Kasumi-1 (cell line): ENCODE data around the gene MLXIP.
"Not testable (repeated sequence)": the region's sequence is repeated elsewhere in the genome, so short reads cannot be mapped to it uniquely, and the experiment has no call there.

ENCODE experiments used
- DNase-seq, 2 experiments: peaks; one replicate each; lab custom pipeline; 2025; lab: John Stamatoyannopoulos, UW

The MLXIP gene

GRCh38 chr12:122054842-122055520 is 23.6 kb upstream of the MLXIP start:
- no peak for DNase-seq

GRCh38 chr12:122056406-122056805 is 22.1 kb upstream of the MLXIP start:
- not testable (repeated sequence) for DNase-seq

- DNase-seq, result no peak
These were observed 21.4 kb upstream of the MLXIP start for GRCh38 chr12:122057007-122057735.

GRCh38 chr12:122057769-122058168 is 20.8 kb upstream of the MLXIP start:
- no peak for DNase-seq

- no peak for DNase-seq
These were observed 19.9 kb upstream of the MLXIP start for GRCh38 chr12:122058549-122059149.

GRCh38 chr12:122059203-122059960 is 19.2 kb upstream of the MLXIP start:
- DNase-seq, result no peak

- DNase-seq, result no peak
These were observed 18.5 kb upstream of the MLXIP start for GRCh38 chr12:122060081-122060501.

- DNase-seq, result no peak
These were observed 17.3 kb upstream of the MLXIP start for GRCh38 chr12:122061253-122061652.

- DNase-seq, result peak; percentile 90 to 93
These were observed 15.5 kb upstream of the MLXIP start for GRCh38 chr12:122062832-122063693.

GRCh38 chr12:122063694-122064024 is 14.9 kb upstream of the MLXIP start:
- no peak for DNase-seq

GRCh38 chr12:122064025-122064777 is 14.4 kb upstream of the MLXIP start:
- DNase-seq, result peak; percentile 98 to 99

- peak; percentile 92 to 93 for DNase-seq
These were observed 13.6 kb upstream of the MLXIP start for GRCh38 chr12:122064780-122065588.

- DNase-seq, result no peak
These were observed 11.0 kb upstream of the MLXIP start for GRCh38 chr12:122067548-122067947.

GRCh38 chr12:122067966-122068365 is 10.6 kb upstream of the MLXIP start:
- DNase-seq, result no peak

- no peak for DNase-seq
These were observed 6.3 kb upstream of the MLXIP start for GRCh38 chr12:122072031-122072970.

GRCh38 chr12:122073815-122074214 is 4.7 kb upstream of the MLXIP start:
- DNase-seq, result no peak

GRCh38 chr12:122076743-122077495 is 1.6 kb upstream of the MLXIP start:
- no peak for DNase-seq

GRCh38 chr12:122079033-122079531 is 526 bp downstream of the MLXIP start:
- DNase-seq, result no peak
